ENCODE results near the gene UMODL1. TPM values are rescaled to one million over a fixed set of nuclear protein-coding genes. Genes with fewer than 3 reads are reported as not detected.

UMODL1 gene
- total RNA-seq, 1 experiment from 2014 or later, result not detected

- Histone ChIP-seq H3K27me3 (no peaks in the 10 kb centered on the region), H3K9me3 (no peaks in the 10 kb centered on the region), H3K36me3 (no peaks in the 10 kb centered on the region), H3K4me3 (no peak overlapping the region)
- DNase-seq, result no peak
These were observed 69.2 kb downstream of the UMODL1 start for GRCh38 chr21:42140196-42140934.

DNA sequence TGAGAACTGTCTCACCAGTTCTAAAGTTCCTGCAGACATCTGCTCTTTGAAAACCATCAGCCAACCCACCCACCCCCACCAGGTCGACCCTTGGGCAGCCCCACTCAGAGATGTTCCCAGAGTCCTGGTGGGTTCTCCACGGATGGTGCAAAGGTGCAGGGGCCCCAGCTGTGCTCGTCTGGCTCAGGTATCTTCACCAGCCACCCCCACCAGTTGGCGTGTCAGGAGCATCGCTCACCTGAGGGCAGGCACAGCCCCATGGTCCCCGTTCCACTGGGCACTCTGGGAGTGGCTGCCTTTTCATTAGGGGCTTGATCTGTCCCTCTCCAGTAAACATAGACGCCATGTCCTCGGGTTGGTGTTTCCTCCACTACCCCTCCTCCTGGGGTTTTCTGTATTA lies 70.5 kb downstream of the UMODL1 start:
- no peak for DNase-seq
- no peaks in the 10 kb centered on the region for H3K36me3 ChIP-seq
- H3K9me3 ChIP-seq, result no peaks in the 10 kb centered on the region
- H3K27me3 ChIP-seq, result no peaks in the 10 kb centered on the region
- H3K4me3 ChIP-seq, result no peak overlapping the region

DNA sequence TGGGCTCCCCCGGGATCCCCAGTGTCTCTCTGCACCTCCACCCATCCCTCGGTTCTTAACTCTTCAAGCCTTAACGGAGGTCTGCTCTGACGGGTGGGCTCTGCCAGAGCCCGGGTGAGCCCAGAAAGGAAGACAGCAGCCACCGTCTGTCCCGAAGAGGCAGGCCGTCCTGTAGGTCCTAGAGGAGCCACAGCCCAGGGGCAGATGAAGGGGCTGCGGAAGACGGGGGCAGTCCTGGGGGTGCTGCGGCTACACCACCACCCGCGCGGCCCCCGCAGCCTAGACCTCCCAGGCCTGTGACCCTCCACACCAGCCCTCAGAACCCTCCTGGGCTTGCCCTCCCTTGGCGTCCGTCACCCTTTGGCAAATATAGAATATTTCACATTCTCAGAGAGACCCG lies 71.0 kb downstream of the UMODL1 start:
- Histone ChIP-seq H3K36me3 (no peaks in the 10 kb centered on the region), H3K27me3 (no peaks in the 10 kb centered on the region), H3K4me3 (no peak overlapping the region), H3K9me3 (no peaks in the 10 kb centered on the region)
- no peak for DNase-seq

DNA sequence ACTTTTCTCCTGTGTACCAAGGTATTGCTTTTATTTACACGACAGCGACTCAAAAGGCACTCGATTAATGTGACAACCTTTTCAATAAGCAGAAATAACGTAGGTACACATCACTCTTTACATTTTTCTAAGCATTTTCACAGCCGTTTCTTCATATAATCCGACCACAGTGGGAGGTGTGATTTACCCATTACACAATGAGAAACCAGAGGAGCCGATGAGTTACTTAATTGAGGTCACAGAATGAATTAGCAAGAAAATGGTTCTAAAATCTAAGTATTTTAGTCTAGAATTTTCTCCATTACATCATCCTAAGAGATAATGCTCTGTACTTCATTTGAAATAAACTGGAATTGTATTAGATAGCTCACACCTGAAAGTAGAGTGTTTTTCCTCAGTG lies 71.5 kb downstream of the UMODL1 start:
- Histone ChIP-seq H3K36me3 (no peaks in the 10 kb centered on the region), H3K4me3 (no peak overlapping the region), H3K9me3 (no peaks in the 10 kb centered on the region), H3K27me3 (no peaks in the 10 kb centered on the region)
- no peak for DNase-seq

DNA sequence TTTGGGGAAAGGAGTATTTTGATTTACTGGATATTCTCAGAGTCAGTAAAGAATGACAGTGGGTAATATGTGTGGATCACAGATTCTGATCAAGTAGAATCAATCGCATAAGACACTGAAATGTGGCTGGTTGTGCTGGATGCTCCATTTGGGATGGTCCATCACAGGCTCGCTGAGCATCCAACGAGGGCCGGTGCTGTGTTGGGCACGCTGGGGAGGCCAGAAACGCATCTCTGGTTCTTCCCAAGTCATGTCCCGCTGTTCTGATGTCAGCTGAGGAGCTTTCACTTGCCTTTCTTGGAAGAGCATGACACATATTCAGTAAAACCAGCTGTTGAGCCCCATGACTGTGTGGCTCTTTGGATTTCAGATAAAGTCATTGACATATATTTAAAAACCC lies 72.0 kb downstream of the UMODL1 start:
- Histone ChIP-seq H3K27me3 (no peaks in the 10 kb centered on the region), H3K9me3 (no peaks in the 10 kb centered on the region), H3K4me3 (no peak overlapping the region), H3K36me3 (no peaks in the 10 kb centered on the region)
- DNase-seq, result no peak

GRCh38 chr21:42144221-42144620 lies 73.1 kb downstream of the UMODL1 start:
- no peaks in the 10 kb centered on the region for H3K9me3 ChIP-seq
- DNase-seq, result no peak
- no peak overlapping the region for H3K4me3 ChIP-seq
- no peaks in the 10 kb centered on the region for H3K36me3 ChIP-seq
- H3K27me3 ChIP-seq, result no peaks in the 10 kb centered on the region

DNA sequence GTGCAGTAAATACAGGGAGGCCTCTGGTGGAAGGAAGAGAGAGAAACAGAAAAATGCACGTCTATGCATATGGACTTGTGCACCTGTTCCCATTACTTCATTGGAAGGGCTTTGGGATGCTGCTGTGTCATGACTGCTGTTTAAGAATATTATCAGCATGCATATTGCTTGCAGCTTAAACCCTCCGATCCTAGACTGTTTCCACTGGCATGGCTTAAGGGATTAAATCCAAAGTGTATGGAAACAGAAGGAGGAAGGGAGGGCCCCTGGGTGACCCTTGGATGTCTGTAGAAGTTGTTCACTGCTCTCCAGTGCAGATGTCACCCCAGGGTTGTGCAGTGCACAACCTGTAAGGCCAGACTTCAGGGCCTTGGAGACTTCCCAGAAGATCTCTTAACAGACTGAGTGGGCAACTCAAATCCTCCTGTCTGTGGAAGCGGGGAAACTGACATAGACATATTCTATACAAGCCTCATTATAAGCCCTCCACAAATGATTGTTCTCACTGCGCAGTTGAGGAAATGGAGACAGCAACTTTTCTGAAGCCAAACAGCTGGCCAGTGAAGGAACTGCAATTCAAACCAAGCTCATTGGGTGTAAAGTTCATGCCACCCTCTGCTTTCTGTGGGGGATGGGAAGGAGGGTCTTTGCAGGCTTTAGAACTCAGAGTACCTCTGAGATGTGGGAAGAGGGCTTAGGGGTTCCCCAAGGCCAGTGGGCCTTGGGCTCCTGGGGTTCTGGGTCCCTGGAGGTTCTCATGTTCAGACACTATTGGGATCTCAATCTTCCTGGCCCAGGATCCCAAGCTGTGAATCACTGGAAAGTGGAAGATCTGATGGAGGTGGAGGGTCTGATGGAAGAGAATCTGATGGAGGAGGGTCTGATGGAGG lies 73.8 kb downstream of the UMODL1 start:
- H3K9me3 ChIP-seq, result no peaks in the 10 kb centered on the region
- no peak for DNase-seq
- no peaks in the 10 kb centered on the region for H3K36me3 ChIP-seq
- no peak overlapping the region for H3K4me3 ChIP-seq
- H3K27me3 ChIP-seq, result no peaks in the 10 kb centered on the region

- DNase-seq, result peak; percentile 37
- Histone ChIP-seq H3K4me3 (no peak overlapping the region), H3K36me3 (no peaks in the 10 kb centered on the region), H3K27me3 (no peaks in the 10 kb centered on the region), H3K9me3 (no peaks in the 10 kb centered on the region)
These were observed 74.6 kb downstream of the UMODL1 start for GRCh38 chr21:42145569-42146272.

DNA sequence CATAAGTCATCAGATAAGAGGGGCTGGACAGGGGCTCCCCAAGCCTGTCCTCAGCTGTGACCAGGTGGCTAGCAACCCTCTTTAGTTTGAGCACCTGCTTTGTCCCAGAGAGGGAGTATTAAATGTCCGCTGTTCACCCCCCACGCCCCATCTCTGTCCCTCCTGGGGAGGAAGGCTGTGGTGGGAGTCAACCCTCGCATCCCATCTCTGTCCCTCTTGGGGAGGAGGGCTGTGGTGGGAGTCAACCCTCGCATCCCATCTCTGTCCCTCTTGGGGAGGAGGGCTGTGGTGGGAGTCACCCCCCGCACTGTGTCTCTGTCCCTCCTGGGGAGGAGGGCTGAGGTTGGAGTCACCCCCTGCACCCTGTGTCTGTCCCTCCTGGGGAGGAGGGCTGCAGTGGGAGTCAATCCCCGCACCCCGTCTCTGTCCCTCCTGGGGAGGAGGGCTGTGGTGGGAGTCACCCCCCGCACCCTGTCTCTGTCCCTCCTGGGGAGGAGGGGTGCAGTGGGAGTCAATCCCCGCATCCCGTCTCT lies 75.2 kb downstream of the UMODL1 start:
- no peaks in the 10 kb centered on the region for H3K27me3 ChIP-seq
- no peaks in the 10 kb centered on the region for H3K36me3 ChIP-seq
- no peak for DNase-seq
- H3K9me3 ChIP-seq, result no peaks in the 10 kb centered on the region
- no peak overlapping the region for H3K4me3 ChIP-seq

GRCh38 chr21:42146821-42147220 lies 75.7 kb downstream of the UMODL1 start:
- H3K4me3 ChIP-seq, result no peak overlapping the region
- no peaks in the 10 kb centered on the region for H3K27me3 ChIP-seq
- no peaks in the 10 kb centered on the region for H3K36me3 ChIP-seq
- DNase-seq, result no peak
- no peaks in the 10 kb centered on the region for H3K9me3 ChIP-seq

- DNase-seq, result no peak
- Histone ChIP-seq H3K9me3 (no peaks in the 10 kb centered on the region), H3K4me3 (no peak overlapping the region), H3K36me3 (no peaks in the 10 kb centered on the region), H3K27me3 (no peaks in the 10 kb centered on the region)
These were observed 76.4 kb downstream of the UMODL1 start for GRCh38 chr21:42147386-42148020.

DNA sequence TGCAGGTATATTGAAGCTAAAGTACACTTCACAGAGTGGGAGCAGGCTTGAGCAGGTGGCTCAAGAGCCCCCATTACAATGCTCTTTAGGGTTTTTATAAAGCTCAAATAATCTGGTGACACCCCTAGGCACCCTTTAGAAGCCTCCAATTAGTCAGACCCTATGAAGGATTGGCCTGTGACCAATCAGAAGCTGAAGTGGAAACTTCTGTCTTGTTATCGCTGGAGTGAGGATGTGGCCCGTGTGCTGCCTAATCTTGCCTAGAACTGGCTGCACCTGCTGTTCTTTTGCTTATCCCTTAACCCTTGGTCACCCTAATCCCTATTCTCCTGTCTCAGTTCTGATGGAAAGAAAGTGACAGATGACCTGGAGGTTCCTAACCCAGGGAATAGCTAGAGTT lies 77.0 kb downstream of the UMODL1 start:
- Histone ChIP-seq H3K36me3 (no peaks in the 10 kb centered on the region), H3K27me3 (no peaks in the 10 kb centered on the region), H3K9me3 (no peaks in the 10 kb centered on the region), H3K4me3 (no peak overlapping the region)
- DNase-seq, result no peak

GRCh38 chr21:42148584-42148983 lies 77.5 kb downstream of the UMODL1 start:
- H3K9me3 ChIP-seq, result no peaks in the 10 kb centered on the region
- no peaks in the 10 kb centered on the region for H3K36me3 ChIP-seq
- no peak for DNase-seq
- H3K4me3 ChIP-seq, result no peak overlapping the region
- H3K27me3 ChIP-seq, result no peaks in the 10 kb centered on the region

DNA sequence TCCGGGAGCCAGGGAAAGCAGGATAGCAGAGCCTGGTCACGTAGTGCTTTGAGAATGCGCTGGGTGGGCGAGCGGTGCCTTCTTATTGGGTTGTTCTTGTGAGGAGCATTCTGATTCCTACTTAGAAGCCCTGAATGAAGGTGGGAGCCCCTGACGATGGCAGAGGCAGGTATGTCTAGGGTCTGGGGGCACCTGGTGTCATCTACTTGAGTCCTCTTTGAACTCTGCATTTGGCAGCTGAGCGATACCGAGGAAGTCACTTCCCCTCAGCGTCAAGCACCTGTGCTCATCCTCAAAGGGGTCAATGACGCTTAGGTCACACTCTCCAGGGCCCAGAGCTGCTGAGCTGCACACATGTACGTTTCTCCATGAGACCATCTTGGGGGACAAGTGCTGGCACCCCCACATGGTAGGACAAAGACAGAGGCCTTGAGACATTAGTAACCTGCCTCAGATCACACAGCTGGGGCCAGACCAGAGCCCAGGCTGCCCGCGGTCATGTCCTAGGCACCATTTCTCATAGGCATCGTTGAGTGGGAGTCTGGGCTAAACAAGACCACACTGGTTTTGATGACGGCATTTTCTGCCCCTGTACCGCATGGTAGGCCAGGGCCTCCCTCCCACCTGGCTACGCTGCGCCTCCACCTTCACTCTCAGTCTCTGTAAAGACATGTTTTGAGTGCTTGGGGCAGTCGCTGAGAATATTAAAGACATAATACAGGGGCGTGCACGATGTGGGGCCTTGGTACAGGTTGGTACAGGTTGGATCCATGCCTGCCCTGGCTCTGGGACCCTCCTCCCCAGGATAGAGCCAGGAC lies 78.7 kb downstream of the UMODL1 start:
- no peak overlapping the region for H3K4me3 ChIP-seq
- no peaks in the 10 kb centered on the region for H3K9me3 ChIP-seq
- no peaks in the 10 kb centered on the region for H3K36me3 ChIP-seq
- DNase-seq, result no peak
- no peaks in the 10 kb centered on the region for H3K27me3 ChIP-seq

DNA sequence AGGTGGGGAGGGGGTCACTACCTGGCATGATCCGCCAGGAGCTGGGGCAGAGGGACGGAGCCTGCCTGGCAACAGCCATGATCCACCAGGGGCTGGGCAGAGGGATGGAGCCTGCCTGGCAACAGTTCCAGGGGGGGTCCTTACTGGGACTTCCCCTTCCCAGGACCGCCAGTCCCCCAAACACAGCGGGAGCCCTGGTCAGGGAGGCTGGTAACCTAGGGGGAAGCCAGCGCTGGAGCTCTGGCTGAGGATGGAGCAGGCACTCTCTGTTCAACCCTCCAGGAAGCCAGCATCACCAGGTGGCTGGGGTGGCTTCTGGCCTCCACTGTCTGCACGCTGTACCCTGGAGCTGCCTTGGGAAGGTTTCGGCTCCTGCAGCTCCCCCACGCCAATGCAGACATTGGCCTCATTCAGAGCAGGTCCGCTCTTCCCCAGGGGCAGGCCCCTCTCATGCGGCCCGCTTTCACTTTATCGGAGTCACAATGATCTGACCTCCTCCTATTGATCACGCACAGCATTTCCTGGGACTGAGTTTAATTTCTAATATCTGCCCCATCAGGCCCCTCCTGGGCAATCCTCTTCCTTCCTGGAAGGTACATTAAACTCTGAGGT lies 79.5 kb downstream of the UMODL1 start:
- no peak for DNase-seq
- H3K9me3 ChIP-seq, result no peaks in the 10 kb centered on the region
- H3K36me3 ChIP-seq, result no peaks in the 10 kb centered on the region
- no peaks in the 10 kb centered on the region for H3K27me3 ChIP-seq
- H3K4me3 ChIP-seq, result no peak overlapping the region

All from MG63 (cell line).